Common myeloid progenitor, CD34-positive (primary cell): ENCODE measurements around the gene RRAS2.

Experiments
- CTCF ChIA-PET: fragments of 350-600 bp; sonication (Branson Sonifier 250); formaldehyde crosslinking; loops from one replicate; lab custom pipeline; 2021; ENCODE audit warnings: antibody characterized with exemption; lab: Charles Lee
- POLR2A ChIA-PET: fragments of 350-600 bp; sonication (Branson Sonifier 250); formaldehyde crosslinking; loops from one replicate; lab custom pipeline; 2021; ENCODE audit warnings: antibody characterized with exemption; lab: Charles Lee
- DNase-seq, 3 donors: peaks; one replicate each; pipeline versions ENCODE4 v3.0.0 to v3.0.0-alpha.2; 2013
- H3K27ac ChIP-seq, 2 experiments: 1 replicate in 1 of 2; 2 replicates in 1 of 2; pipeline ENCODE4 v1.7.0; 2013; ENCODE audit warnings: inconsistent platforms in 2 of 2, low read length in 2 of 2, mild to moderate bottlenecking in 2 of 2, low read depth in 1 of 2, moderate library complexity in 1 of 2; ENCODE audit not compliant: severe bottlenecking in 2 of 2, insufficient read depth in 1 of 2, poor library complexity in 1 of 2
- H3K27me3 ChIP-seq, 5 experiments: replicated peaks in 2 of 5; 1 replicate in 3 of 5; 2 replicates in 2 of 5; pipeline versions ENCODE4 v1.6.1 to v1.7.0; 2013; ENCODE audit warnings: low read length in 4 of 5, mild to moderate bottlenecking in 2 of 5, moderate library complexity in 2 of 5, inconsistent platforms in 1 of 5; ENCODE audit not compliant: insufficient read depth in 5 of 5, control insufficient read depth in 4 of 5
- H3K36me3 ChIP-seq, 4 experiments: 1 replicate in 2 of 4; 2 replicates in 2 of 4; pipeline versions ENCODE4 v1.6.1 to v1.7.0; 2013; ENCODE audit warnings: low read length in 3 of 4, control low read depth in 1 of 4, mild to moderate bottlenecking in 1 of 4; ENCODE audit not compliant: control insufficient read depth in 4 of 4, insufficient read depth in 4 of 4
- H3K4me1 ChIP-seq, 4 experiments: 1 replicate in 3 of 4; 2 replicates in 1 of 4; pipeline versions ENCODE4 v1.6.1 to v1.7.1; 2013; ENCODE audit warnings: low read length in 3 of 4, mild to moderate bottlenecking in 3 of 4, control low read depth in 1 of 4, inconsistent platforms in 1 of 4, moderate library complexity in 1 of 4; ENCODE audit not compliant: control insufficient read depth in 4 of 4, insufficient read depth in 4 of 4; ENCODE audit errors: control extremely low read depth in 1 of 4
- H3K4me3 ChIP-seq, 7 experiments: 1 replicate in 4 of 7; 2 replicates in 3 of 7; pipeline versions ENCODE4 v1.5.1 to v1.7.0; 2013; ENCODE audit warnings: mild to moderate bottlenecking in 7 of 7, low read length in 6 of 7, moderate library complexity in 6 of 7, inconsistent platforms in 2 of 7, low read depth in 2 of 7, control low read depth in 1 of 7; ENCODE audit not compliant: insufficient read depth in 4 of 7, control insufficient read depth in 1 of 7; ENCODE audit errors: extremely low read depth in 1 of 7
- H3K9me3 ChIP-seq, 5 experiments: 1 replicate in 4 of 5; 2 replicates in 1 of 5; pipeline versions ENCODE4 v1.6.1 to v1.7.1; 2013; ENCODE audit warnings: low read length in 4 of 5, mild to moderate bottlenecking in 2 of 5, inconsistent platforms in 1 of 5, low read depth in 1 of 5, moderate library complexity in 1 of 5; ENCODE audit not compliant: control insufficient read depth in 4 of 5, insufficient read depth in 2 of 5; ENCODE audit errors: control extremely low read depth in 1 of 5
- WGBS: methylation state at CpG from one replicate; pipeline ENCODE4 v1.1.5; 2013; ENCODE audit not compliant: insufficient coverage; 5-methylcytosine and 5-hydroxymethylcytosine counted together

RRAS2 gene

DNA sequence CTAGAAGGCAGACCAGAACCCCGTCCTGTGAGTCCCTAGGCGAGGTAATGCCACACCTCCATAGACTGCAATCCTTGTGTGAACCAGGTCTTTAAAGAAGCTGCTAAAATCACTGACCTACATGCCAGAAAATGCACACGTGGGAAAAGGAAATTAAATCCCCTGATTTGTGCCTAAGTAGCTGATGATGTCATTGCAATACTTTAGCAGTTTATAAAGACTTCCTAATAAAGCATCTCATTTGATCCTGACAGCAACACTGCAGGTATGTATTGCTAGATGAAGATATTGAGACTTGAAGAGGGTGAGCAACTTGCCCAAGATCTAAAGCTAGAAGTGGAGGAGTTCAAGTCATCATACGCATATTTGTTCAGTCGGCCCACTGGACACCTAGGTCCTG, 107.2 kb downstream of the RRAS2 start:
- H3K27me3 ChIP-seq = peaks cover 0 to 63% (median 25%) of the 10 kb centered on the region in 5 experiments
- POLR2A ChIA-PET = no interaction called here
- DNase-seq = no peak
- 93% methylated on average over 4 of the region's 5 CpGs for WGBS
- no peak overlapping the region for H3K4me3 ChIP-seq
- CTCF ChIA-PET = interaction anchor here (0.9 to 4.7 kb wide), 7 partner anchors 10 to 480 kb away, joined by 3 to 42 read pairs (median 5); no protein-coding TSS in a partner anchor
- H3K36me3 ChIP-seq = no peaks in the 10 kb centered on the region
- H3K9me3 ChIP-seq = no peaks in the 10 kb centered on the region
- H3K27ac ChIP-seq = no peak overlapping the region
- peaks cover 0 to 14% (median 10%) of the 10 kb centered on the region in 4 experiments for H3K4me1 ChIP-seq

DNA sequence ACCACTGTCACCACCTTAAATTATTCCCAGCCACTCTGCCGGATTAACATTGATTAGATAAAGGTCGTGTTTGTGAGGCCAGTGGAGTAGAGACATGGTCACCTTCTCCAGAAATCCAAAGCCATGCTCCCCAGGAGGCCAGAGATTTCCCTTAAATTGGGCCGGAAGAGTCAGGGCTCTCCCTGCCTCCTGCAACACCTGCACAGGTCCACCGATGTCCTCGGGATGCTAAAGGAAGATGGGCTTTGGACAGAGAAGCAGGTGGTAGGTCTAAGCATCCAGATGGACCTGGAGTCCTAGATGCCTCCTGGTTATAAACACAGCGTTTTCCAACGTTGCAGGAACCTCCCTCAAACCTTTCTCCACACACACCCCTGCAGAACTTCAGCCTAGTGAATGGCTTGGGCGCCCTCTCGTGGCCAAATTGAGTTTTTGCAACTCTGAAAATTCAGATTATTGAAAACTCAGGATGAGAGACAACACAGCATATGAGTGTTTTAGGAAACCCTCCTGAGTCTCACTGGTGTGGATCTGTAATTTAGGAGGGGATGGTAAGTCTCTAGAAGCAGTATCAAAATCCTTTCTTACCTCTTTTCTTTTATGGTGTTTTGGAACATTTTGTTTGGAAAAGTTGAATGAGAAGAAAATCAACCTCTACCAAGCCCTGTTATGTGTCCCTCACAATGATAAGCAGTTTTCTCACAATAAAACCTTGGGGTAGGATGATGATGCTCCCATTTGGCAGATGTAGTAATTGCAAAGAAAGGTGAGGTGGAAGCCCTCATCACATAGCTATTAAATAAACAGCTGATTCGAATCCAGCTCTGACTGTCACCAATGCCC, 109.6 kb downstream of the RRAS2 start:
- Histone ChIP-seq H3K4me1 (peaks cover 0 to 14% (median 10%) of the 10 kb centered on the region in 4 experiments), H3K36me3 (no peaks in the 10 kb centered on the region), H3K27ac (no peak overlapping the region), H3K9me3 (no peaks in the 10 kb centered on the region), H3K4me3 (peak overlapping the region in 1 of 7 experiments; percentile 19), H3K27me3 (peaks cover 0 to 59% (median 17%) of the 10 kb centered on the region in 5 experiments)
- peak; percentile 60 to 79 (median 71) for DNase-seq
- CTCF ChIA-PET = interaction anchor here (0.6 to 4.7 kb wide), 12 partner anchors 15 to 478 kb away, joined by 3 to 42 read pairs (median 4); no protein-coding TSS in a partner anchor
- WGBS = 13% methylated on average over 6 of the region's 10 CpGs
- POLR2A ChIA-PET = no interaction called here

DNA sequence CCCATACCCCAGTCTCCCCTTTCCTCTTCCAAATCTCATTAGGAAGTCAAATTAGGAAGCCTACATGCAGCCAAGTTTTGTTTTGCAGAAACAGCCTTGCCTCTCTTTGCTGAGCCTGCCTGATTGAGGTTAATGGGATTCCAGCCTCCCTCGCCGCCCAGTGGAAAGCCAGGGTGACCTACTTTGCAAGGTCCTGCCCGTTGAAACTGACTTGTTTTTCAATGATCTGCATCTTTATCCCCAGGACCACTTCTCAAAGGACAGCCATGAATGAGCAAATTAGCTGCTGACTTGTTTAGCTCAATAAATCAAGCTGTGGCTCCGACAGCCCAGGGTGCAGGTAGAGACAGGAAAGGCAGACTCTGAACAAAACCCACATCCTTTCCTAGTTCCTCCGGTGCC, 110.4 kb downstream of the RRAS2 start:
- DNase-seq = peak in 2 of 3 donors; percentile 37 to 52
- H3K4me3 ChIP-seq = no peak overlapping the region
- ChIA-PET CTCF (interaction anchor here (0.7 to 1.7 kb wide), 7 partner anchors 283 to 477 kb away, joined by 3 to 7 read pairs (median 4); no protein-coding TSS in a partner anchor), POLR2A (no interaction called here)
- H3K27me3 ChIP-seq = peaks cover 0 to 56% (median 17%) of the 10 kb centered on the region in 5 experiments
- H3K9me3 ChIP-seq = no peaks in the 10 kb centered on the region
- H3K4me1 ChIP-seq = peaks cover 0 to 14% (median 10%) of the 10 kb centered on the region in 4 experiments
- no peaks in the 10 kb centered on the region for H3K36me3 ChIP-seq
- 8% methylated on average over 5 of the region's 5 CpGs for WGBS
- no peak overlapping the region for H3K27ac ChIP-seq

DNA sequence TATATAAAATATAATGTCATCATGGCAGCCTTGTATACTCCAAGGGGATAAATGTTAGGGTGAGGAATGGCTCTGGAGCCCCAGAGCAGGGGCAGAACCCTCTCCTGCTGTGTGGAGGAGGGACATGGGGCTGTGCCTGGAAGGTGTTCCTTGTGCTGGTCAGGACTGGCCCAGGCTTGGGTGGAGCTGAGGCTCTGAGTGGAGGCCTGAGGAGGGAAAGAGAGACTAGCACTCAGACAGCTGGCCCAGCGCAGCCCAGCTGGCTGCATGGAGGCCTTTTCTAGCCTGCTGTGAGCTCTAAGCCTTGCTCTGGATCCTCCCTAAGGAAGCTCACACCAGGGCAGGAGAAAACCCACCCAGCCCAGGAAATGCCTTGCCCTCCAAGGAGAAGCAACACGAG, 113.5 kb downstream of the RRAS2 start:
- DNase-seq = no peak
- H3K4me3 ChIP-seq = no peak overlapping the region
- H3K36me3 ChIP-seq = no peaks in the 10 kb centered on the region
- H3K27ac ChIP-seq = no peak overlapping the region
- WGBS = 89% methylated on average over 2 of the region's 2 CpGs
- ChIA-PET POLR2A (no interaction called here), CTCF (interaction anchor here (1.2 kb wide), 1 partner anchor 473 kb away, joined by 3 read pairs; no protein-coding TSS in a partner anchor)
- peaks cover 0 to 29% (median 19%) of the 10 kb centered on the region in 4 experiments for H3K4me1 ChIP-seq
- H3K9me3 ChIP-seq = no peaks in the 10 kb centered on the region
- H3K27me3 ChIP-seq = peaks cover 0 to 35% (median 11%) of the 10 kb centered on the region in 5 experiments

DNA sequence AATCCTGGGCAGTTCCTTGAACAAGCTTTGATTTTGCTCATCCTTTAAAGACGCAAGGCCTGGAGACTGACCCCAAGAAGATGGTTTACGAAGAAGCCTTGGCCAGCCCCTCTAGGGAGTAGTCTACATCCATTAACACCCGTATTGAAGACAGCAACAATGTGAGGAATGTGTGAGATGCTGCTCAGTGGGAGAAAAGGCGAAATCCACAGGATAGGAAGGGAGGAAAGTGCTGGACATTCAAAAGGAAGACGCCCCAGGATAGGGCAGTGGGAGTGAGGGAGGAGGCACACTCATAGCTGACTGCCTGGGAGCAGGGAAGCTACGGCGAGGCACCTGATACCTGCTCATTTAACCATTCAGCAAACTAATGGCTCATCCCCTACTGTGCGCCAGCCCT, 114.1 kb downstream of the RRAS2 start:
- ChIA-PET POLR2A (no interaction called here), CTCF (interaction anchor here (1.2 kb wide), 1 partner anchor 472 kb away, joined by 3 read pairs; no protein-coding TSS in a partner anchor)
- Histone ChIP-seq H3K36me3 (no peaks in the 10 kb centered on the region), H3K9me3 (no peaks in the 10 kb centered on the region), H3K4me3 (no peak overlapping the region), H3K4me1 (peaks cover 0 to 32% (median 22%) of the 10 kb centered on the region in 4 experiments), H3K27ac (no peak overlapping the region), H3K27me3 (peaks cover 0 to 35% (median 11%) of the 10 kb centered on the region in 5 experiments)
- DNase-seq = no peak
- 90% methylated on average over 5 of the region's 8 CpGs for WGBS

DNA sequence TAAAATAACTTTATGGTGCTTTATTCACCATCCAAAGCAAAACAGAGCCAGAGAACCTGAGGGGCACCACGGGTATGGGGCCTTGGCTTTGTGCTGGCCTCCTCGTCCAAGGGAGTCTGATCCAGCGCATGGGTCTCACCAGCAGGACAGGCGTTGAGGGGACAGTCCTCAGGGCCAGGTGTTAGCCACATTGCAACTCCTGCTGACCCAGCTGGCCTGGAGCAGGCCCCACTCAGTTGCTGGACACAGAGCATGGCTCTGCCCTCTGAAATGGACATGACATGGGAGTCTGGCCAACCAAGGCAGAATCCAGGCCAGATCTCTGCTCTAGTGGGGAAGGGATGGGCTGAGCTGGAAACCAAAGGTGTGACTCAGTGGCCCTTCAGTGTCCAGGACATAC, 116.2 kb downstream of the RRAS2 start:
- Histone ChIP-seq H3K27ac (no peak overlapping the region), H3K36me3 (no peaks in the 10 kb centered on the region), H3K27me3 (peaks cover 0 to 31% (median 10%) of the 10 kb centered on the region in 5 experiments), H3K4me3 (no peak overlapping the region), H3K9me3 (no peaks in the 10 kb centered on the region), H3K4me1 (peaks cover 0 to 32% (median 13%) of the 10 kb centered on the region in 4 experiments)
- DNase-seq = no peak
- ChIA-PET POLR2A (no interaction called here), CTCF (no interaction called here)
- 100% methylated on average over 4 of the region's 4 CpGs for WGBS

DNA sequence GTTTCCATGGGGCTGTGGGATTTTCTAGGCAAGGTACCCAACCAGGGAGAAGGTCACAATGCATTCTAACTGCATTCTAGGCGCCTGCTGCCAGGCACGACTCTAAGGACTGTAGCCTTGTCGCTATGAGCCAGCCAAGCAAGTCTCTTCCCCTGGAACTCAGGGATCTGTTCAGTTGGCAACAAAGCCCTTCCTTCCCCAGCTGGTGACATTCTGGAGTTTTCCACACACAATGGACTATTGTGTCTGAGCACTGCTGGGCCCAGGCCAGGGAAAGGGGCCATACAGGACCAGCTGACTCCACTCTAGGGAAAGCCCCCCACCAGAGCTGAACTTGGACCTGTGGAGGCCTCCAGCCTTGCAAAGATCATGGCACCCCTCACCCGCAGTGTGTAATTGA, 116.8 kb downstream of the RRAS2 start:
- no peaks in the 10 kb centered on the region for H3K36me3 ChIP-seq
- peaks cover 0 to 38% (median 16%) of the 10 kb centered on the region in 4 experiments for H3K4me1 ChIP-seq
- WGBS = 97% methylated on average over 3 of the region's 4 CpGs
- CTCF ChIA-PET = no interaction called here
- peaks cover 0 to 25% (median 4%) of the 10 kb centered on the region in 5 experiments for H3K27me3 ChIP-seq
- POLR2A ChIA-PET = no interaction called here
- no peak for DNase-seq
- no peak overlapping the region for H3K4me3 ChIP-seq
- no peak overlapping the region for H3K27ac ChIP-seq
- no peaks in the 10 kb centered on the region for H3K9me3 ChIP-seq
